GM18870 (cell line): ENCODE measurements around the gene PDE1A.
"Not testable (repeated sequence)": the region's sequence is repeated elsewhere in the genome, so short reads cannot be mapped to it uniquely, and the experiment has no call there.

Source experiments
- ATAC-seq: cut with Tn5 transposase; IDR thresholded peaks from one replicate; pipeline ENCODE4 v1.9.1; 2021; ENCODE audit warnings: moderate library complexity; ENCODE audit not compliant: unreplicated experiment

PDE1A gene

DNA sequence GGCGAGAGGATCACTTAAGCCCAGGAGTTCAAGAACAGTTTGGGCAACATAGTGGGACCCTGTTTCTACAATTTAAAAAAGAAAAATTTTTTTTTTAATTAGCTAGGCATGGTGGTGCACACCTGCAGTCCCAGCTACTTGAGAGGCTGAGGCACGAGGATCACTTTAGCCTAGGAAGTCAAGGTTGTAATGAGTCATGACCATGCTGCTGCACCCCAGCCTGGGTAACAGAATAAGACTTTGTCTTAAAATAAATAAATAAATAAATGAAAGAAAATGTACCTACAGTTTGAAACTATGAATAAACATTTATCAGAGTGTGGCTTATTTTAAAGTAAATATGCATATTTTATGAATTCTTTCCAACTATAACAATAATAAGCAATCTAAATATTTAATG is 16.7 kb downstream of the PDE1A start:
- ATAC-seq, result no peak

DNA sequence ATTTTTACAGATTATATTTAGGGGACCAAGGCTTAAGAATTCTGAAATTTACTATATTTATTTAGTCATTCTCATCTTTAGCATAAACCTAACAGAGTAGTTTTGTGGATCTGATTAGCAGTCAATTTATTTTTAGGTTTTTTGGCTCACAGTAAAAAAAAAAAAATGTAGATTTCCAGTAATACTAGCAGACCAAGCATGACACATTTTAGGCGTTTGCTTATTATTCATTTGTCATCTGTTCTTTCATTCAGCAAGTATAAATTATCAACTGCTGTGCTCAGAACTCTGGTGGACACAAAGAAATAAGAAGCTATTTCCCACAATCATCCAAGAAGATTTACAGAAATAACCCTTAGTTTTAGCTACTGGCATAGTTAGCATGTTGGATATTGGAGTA is 20.6 kb downstream of the PDE1A start:
- no peak for ATAC-seq

DNA sequence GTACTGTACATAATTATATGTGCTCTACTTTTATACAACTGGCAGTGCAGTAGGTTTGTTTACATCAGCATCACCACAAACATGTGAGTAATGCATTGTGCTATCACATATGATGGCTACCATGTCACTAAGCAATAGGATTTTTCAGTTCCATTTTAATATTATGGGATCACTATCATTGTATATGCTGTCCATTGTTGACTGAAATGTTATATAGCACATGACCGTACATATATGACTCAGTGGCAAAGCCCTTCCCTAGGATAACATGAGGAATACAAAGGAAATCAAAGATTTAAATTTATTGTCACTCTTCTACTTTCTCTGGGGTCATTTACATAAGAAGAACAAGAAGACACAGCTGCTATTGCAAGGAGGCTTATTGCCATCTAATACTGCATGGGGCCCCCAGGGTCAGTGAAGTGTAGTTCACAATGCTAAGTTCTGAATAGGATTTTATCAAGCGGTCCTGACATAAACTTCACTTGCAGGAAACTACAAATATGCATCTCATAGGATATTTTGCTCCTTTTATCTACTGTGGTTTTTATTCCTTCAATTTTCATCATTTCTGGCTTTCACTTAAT is 21.8 kb downstream of the PDE1A start:
- ATAC-seq, result no peak

DNA sequence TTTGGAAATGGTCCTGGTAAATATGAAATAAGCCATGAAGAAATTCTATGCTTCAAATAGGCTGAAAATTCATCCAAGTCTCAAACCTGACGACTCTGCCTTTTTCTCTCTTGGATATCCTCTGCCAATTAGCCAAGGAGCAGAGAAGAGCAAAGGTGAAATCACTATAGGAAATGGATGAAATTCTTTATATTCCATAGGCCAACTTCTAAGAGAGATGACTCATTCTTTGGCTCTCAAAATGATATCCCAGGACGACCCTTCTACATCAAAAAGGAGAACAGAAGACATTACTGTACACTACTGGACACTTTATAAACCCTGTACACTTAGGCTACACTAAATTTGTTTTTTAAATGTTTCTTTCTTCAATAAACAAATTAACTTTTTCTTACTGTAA is 22.7 kb downstream of the PDE1A start:
- ATAC-seq, result no peak

DNA sequence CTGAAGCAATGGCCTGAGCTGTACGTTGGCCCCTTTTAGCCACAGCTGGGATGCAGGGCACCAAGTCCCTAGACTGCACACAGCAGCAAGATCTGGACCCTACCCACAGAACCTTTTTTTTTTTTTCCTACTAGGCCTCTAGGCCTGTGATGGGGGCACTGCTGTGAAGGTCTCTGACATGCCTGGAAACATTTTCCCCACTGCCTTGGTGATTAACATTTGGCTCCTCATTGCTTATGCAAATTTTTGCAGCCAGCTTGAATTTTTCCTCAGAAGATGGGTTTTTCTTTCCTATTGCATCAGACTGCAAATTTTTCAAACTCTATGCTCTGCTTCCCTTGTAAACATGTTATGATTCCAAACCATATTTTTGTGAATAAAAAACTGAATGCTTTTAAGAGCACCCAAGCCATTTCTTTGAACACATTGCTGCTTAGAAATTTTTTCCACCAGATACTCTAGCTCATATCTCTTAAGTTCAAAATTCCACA is 33.5 kb downstream of the PDE1A start:
- ATAC-seq, result no peak

DNA sequence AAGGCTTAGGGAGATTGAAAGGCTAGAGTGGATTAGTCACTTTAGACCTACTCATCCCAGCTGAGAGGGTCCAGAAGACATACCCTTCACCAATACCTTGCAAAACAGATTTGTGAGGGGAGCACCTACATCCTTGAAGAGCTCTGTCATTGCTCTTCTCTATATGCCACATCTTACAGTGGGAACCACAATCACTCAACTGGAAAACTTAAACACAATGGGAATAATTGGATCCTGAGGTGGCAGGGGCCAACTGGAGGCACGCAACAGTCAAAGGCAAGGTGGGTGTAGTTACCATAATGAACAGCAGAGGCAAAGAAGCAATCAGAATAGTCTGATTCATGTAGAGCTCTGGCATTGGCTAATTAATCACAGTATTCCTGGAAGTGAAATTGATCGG is 35.4 kb downstream of the PDE1A start:
- no peak for ATAC-seq

DNA sequence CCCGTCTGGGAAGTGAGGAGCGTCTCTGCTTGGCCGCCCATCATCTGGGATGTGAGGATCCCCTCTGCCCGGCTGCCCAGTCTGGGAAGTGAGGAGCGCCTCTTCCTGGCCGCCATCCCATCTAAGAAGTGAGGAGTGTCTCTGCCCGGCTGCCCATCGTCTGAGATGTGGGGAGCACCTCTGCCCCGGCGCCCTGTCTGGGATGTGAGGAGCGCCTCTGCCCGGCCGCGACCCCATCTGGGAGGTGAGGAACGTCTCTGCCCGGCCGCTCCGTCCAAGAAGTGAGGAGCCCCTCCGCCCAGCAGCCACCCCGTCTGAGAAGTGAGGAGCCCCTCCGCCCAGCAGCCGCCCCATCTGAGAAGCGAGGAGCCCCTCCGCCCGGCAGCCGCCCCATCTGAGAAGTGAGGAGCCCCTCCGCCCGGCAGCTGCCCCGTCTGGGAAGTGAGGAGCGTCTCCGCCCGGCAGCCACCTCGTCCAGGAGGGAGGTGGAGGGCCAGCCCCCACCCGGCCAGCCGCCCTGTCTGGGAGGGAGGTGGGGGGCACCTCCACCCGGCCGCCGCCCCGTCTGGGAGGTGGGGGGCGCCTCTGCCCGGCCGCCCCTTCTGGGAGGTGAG is 40.5 kb downstream of the PDE1A start:
- not testable (repeated sequence) for ATAC-seq

DNA sequence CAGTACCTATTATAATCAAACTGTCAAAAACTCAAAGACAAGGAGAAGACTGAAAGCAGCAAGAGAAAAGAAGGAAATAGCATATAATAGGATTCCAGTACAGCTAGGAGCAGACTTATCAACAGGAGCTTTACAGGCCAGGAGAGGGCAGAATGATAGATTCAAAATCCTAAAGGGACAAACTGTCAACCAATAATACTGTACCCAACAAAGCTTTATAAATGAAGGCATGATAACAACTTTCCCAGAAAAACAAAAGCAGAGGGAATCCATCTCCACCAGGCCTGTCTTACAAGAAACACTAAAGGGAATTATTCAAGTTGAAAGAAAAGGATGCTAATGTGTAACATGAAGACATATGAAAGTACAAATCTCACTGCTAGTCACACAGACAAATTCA is 42.0 kb downstream of the PDE1A start:
- ATAC-seq, result no peak

DNA sequence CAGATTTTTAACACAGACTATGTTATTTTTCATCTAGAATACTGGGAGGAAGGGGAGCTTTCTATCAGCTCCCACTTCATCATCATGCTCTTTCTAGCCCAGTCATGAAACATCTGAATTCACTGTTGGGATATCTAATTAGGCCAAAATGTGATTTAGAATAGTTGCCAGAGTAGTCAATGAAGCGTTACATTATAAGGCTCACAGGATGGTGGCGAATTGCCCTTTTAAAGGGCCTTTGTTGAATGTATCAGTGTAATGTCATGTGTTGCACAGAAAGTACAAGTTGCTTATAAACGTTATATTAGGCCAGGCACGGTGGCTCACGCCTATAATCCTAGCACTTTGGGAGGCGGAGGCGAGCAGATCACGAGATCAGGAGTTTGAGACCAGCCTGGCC is 45.6 kb downstream of the PDE1A start:
- ATAC-seq, result no peak

DNA sequence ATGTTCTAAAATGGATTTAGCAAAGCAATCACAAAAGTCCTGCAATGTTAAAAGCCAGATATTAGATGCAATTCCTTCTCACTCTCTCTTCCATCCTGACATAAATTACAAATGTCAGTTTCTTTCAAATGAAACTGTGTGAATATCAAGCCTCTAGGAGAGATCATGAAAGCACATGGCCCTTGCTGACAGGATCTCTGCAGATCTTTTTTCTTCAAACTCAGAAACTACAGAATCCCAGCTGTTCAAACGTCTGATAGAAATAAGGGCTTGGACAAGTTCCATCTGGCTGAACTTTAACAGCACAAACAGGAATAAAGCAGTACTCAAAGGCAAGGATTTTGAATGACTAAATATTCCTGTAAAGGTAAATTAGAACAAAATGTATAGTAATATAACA is 47.6 kb downstream of the PDE1A start:
- no peak for ATAC-seq

DNA sequence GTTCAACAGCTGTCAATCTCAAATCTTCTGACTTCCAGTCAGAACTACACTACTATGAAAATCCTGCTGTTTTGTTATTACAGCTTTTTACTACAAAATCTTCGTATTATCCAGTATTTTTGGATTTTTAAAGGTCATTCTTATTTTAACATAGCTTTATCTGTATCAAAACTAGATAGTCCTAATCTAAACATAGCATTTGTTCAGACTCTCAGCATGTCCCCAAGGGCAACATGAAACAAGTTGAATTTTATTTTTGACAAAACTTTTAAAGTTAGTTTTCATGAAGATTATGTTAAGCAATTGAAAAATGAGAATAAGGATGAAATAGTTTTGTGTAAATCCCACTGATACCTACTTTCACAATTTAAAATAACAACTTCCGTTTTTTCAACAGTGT is 48.1 kb downstream of the PDE1A start:
- ATAC-seq, result no peak

DNA sequence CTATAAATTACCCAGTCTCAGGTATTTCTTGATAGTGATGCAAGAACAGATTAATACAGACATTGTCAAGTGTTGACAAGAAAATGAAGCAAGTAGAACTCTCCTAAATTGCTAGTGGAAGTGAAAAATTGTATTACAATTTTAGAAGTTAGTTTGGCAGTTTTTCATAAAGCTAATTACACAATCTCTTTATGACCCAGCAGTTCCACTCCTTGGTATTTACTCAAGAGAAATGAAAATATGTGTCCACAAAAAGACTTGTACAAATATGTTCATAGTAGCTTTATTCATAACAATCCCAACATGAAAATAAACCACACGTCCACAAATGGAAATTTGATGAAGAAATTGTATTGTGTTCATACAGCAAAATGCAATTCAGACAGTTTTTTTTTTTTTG is 49.4 kb downstream of the PDE1A start:
- ATAC-seq, result no peak

DNA sequence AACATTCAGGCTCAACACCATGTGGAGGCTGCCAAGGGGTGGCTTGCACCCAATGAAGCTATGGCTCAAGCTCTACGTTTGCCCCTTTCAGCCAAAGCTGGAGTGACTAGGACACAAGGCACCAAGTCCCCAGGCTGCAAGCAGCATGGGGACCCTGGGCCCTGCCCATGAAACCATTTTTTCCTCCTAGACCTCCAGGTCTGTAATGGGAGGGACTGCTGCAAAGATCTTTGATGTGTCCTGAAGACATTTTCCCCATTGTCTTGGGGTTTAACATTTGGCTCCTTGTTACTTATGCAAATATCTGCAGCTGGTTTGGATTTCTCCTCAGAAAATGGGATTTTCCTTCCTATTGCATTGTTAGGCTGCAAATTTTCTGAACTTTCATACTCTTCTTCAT is 51.0 kb downstream of the PDE1A start:
- no peak for ATAC-seq

DNA sequence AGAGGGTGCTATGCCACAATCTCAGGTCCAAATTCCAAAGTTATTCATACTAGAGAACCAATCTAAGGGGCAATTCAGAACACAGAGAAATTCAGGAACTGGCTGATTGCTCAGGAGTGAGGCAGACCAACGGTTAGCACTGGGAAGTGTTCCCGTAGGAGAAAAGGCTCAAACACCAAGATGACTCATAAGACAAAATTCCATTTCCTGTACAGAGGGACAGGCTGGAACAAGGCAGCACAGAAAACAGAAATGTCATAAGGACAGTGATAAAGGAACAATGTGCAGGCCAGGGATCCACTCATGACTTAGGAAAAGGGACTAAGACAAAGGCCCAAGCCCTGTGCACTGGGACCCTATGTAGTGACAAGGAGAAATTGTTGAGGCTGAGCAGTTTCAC is 54.2 kb downstream of the PDE1A start:
- ATAC-seq, result no peak

DNA sequence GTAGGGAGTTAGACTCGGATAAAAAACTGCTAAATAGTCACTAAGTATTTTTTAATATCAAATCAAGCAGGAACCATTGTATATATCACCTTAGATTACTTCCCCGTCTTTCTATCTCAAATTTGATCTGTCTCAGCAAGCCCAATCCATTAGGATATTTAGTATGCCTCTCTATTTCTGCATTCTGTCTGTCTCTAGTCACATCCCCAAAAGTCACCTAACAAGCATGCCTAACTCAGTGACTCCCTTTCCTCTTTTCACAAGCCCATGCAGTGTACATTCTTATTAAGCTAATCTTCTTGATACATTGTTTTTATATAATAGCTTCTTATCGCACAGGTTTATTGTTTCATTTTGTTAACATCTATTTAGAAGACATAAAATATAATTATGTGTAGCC is 57.8 kb downstream of the PDE1A start:
- ATAC-seq, result no peak

DNA sequence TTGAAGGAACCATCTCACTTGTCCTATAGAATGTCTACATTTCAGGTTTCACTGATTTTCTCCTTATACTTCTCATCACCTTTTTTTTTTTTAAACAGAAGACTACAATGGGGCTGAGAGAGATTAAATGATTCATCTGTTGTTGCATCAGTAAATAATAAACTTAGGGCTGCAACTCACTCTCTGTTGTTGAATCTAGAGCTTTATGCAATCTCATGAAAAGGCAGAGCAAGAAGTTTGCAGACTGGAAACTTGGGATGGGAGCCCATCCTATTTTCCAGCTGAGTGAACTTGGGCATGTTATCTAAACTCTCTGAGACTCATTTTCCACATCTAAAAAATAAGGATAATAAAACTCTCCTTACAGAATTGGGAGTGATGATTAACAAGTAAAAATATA is 58.4 kb downstream of the PDE1A start:
- no peak for ATAC-seq

DNA sequence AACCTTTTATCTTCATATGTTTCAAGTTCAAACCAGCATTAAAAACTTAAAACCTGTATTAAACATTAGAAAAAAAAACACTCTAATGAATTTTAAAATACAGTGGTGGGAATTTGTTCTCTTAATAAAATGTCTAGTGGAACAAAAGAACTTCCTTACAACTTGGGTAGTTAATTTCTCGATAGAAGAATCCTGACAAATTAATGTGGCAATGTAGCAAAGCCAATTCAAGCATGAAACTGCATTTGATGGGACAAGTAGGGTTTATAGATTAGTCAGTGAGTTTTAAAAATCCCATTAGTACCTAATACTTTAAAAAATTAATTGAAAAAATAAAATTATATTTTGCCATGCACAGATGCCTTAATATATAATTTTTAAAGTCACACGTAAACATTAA is 59.4 kb downstream of the PDE1A start:
- ATAC-seq, result no peak

DNA sequence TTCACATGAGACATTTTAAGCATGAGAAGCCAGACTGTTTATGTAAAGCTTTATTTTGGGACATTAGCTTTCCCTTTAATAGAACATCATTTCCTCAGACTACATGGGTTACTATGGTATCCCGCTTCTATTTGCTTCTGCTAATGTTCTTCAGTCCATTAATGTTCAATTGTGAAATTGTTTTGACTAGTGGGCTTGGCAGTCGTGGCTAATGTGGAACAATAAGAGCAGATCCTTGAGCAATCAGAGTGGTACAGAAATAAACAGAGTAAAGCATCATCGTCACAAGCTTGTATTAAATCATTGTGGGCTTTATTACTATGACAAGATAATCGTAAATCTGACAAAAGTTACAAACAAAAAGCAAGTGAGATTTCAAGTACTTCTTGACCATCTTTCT is 60.2 kb downstream of the PDE1A start:
- no peak for ATAC-seq

DNA sequence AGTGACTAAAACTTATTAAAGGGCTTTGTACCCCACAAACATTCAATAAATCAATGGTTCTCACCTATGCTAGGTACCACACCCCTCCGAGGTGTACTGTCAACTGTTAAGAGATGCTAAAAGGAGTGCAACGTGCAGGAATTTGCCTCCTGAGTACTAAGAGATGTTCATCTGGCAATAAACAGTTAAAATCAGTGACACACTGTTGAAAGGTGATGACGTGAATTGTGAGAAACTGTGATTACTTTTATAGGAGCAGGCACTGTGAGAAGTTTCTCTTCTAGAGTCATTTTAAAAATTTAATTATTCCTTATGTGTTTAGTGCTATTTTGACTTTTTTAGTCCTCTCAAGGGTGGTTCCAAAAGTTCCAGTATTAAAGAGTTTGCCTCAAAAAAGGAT is 61.0 kb downstream of the PDE1A start:
- ATAC-seq, result no peak

DNA sequence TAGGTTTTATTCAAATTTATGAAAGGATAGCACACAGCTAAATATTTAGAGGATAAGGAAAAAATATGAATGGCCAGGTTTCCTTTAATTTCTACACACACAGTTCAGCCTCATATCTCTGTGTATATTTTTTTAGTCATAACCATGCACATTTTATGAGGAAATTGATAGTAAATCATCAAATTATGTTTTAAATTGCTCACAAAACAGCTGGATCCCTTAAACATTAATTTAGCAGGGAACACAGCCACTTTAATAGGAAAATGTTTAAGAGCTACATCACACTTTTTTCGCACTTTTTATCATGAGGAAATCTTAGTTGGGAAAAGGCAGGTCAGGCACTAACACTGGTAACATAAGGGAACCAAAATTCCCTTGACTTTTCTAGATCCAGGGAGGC is 65.4 kb downstream of the PDE1A start:
- no peak for ATAC-seq

DNA sequence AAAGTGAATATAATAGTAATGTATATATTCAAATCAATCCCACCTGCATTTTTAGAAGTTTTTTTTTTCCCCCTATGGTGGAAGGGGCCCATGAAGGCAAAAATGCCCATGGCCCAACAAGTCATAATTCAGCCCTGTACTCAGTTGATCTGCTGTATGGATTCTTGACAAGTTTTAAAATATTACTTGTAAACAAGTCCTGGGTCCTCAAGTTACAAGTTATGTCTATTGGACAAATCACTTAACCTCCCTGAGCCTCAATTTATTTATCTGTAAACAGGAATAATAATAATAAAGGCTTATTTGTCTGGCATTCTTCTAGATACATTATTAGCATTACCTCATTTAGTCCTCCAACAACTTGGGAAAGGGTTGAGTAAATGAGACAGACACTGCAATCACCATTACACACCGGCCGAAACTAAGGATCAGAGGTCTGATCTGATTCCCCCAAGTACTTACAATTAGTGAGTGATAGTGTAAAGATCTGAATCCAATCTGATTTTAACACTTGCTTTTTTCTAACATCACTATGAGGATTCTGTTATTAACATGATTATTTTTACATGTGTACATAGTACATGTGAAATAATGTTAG is 66.1 kb downstream of the PDE1A start:
- ATAC-seq, result no peak

DNA sequence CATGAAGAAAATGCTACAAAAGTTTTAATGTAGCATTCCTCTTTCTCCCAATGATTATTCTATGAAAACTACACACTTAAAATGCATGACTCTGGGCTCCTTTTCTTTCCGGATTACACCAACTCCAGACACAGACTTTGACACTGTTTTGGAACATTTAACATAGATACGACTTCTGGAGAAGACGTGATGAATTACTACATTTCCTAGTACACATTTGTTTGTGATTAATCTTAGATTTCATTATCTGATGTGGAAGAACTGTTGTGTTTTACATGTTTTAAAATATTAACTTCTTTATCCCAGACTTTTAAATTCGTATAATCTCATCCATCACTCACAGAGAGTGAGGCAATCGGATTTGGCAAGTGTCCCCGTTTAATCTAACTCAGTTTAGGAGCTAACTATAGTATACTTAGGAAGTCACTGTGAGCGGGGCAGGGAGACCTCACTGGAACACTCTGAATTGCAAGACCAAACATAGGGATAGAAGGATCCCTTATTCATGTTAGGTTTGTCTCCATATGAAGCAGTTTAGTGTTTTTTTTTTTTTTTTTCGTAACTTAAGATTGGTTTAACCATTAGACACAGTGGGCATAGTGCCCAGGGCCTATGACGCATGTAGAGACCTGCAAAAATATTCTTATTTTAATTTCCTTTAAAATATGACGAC is 66.7 kb downstream of the PDE1A start:
- ATAC-seq, result no peak
